Psoas muscle (tissue), 8 donors: ENCODE measurements around the gene DYNLRB1. TPM values are rescaled to one million over a fixed set of nuclear protein-coding genes. Genes with fewer than 3 reads are reported as not detected.

Experiments
- ATAC-seq, 4 donors: fragments of 200-7000 bp; cut with Tn5 transposase; one replicate each; pipeline ENCODE4 v1.9.1; 2020; ENCODE audit warnings: moderate library complexity in 3 of 4, mild to moderate bottlenecking in 2 of 4
- DNase-seq, 2 donors: peaks; one replicate each; pipeline ENCODE4 v3.0.0-alpha.2; 2020
- H3K27ac ChIP-seq: fragments of 200-600 bp; one replicate; pipeline ENCODE4 v1.8.0; 2022
- H3K27me3 ChIP-seq, 3 donors: fragments of 200-600 bp in 1 of 3; one replicate each; pipeline versions ENCODE4 v1.6.1 to v1.8.0; 2013 to 2022; ENCODE audit warnings: low read length in 2 of 3, mild to moderate bottlenecking in 2 of 3, moderate library complexity in 1 of 3; ENCODE audit not compliant: insufficient read depth in 3 of 3
- H3K36me3 ChIP-seq, 2 donors: fragments of 200-600 bp in 1 of 2; one replicate each; pipeline versions ENCODE4 v1.6.1 to v1.8.0; 2013 to 2022; ENCODE audit warnings: low read depth in 1 of 2, mild to moderate bottlenecking in 1 of 2, moderate library complexity in 1 of 2; ENCODE audit not compliant: insufficient read depth in 1 of 2
- H3K4me1 ChIP-seq: fragments of 200-600 bp; one replicate; pipeline ENCODE4 v1.8.0; 2022
- H3K4me3 ChIP-seq: fragments of 200-600 bp; one replicate; pipeline ENCODE4 v1.8.0; 2022; ENCODE audit warnings: mild to moderate bottlenecking
- H3K9me3 ChIP-seq: fragments of 200-600 bp; one replicate; pipeline ENCODE4 v1.8.0; 2022
- CTCF ChIP-seq: fragments of 200-600 bp; IDR thresholded peaks from one replicate; pipeline ENCODE4 v1.8.0; 2022; ENCODE audit warnings: antibody characterized with exemption
- WGBS, 3 donors: extraction: QIAGEN DNeasy Blood & Tissue Kit; methylation state at CpG; one replicate each; pipeline versions ENCODE4 v1.1.6 to v1.1.7; 2013; 5-methylcytosine and 5-hydroxymethylcytosine counted together
- intact Hi-C, 2 donors: fragments of 100-400 bp; cut with DNase I; formaldehyde crosslinking; loops; one replicate each; pipeline versions ENCODE4 v1.11.0 to v1.14.2; 2022
- polyA plus RNA-seq, 3 donors: library from polyadenylated mRNA; stranded (reverse); fragments of 200-250 nt; gene quantifications; one replicate each; pipeline ENCODE4 v1.2.3, GENCODE V29; 2013
- total RNA-seq, 4 donors: library from RNA; stranded (reverse); fragmentation: NEBNext Ultra II Directional in 2 of 4; extraction: Animal tissue kit (Norgen Biotek cat#: 25700) in 2 of 4; gene quantifications; one replicate each; pipeline versions ENCODE4 v1.2.1 to v1.2.4, GENCODE V29; 2021 to 2023
- donor health status: healthy with polysubstance abuse.
- donor health status: DM: no; HTN: no; CAD: no; lungs with moderate emphysema.
- donor health status: Bipolar disorder and iron deficiency.
- donor health status: healthy.
- donor health status: DM: yes; HTN: yes; CAD: no.
- donor health status: DM: no; HTN: no; CAD: no.
- donor health status: DM: no; HTN: no; CAD: no.
- donor health status: DM: yes; HTN: yes; CAD: no.

The DYNLRB1 gene
- total and polyA plus RNA-seq, 7 donors, result 93.2 to 179 (median 119) TPM

- no peak for ATAC-seq
- TF ChIP-seq CTCF, result no peak
- H3K36me3 ChIP-seq, result peaks cover 3 to 97% of the 10 kb centered on the region in 2 donors
- intact Hi-C loops, result no loop called here
- no peak for DNase-seq
- no peak overlapping the region for H3K27ac ChIP-seq
- no peak overlapping the region for H3K4me3 ChIP-seq
- H3K9me3 ChIP-seq, result no peaks in the 10 kb centered on the region
- 96 to 100% (median 97%) methylated on average over 4 of the region's 4 CpGs for whole genome bisulfite sequencing, 3 donors
- H3K27me3 ChIP-seq, result no peaks in the 10 kb centered on the region
- H3K4me1 ChIP-seq, result peaks cover 3% of the 10 kb centered on the region
Observed at GRCh38 chr20:34491226-34491931, 24.8 kb upstream of the DYNLRB1 start.

- DNase-seq (no peak), ATAC-seq (no peak)
- Histone ChIP-seq H3K27ac (no peak overlapping the region), H3K9me3 (no peaks in the 10 kb centered on the region), H3K36me3 (peaks cover 3 to 98% of the 10 kb centered on the region in 2 donors), H3K27me3 (no peaks in the 10 kb centered on the region), H3K4me1 (peaks cover 3% of the 10 kb centered on the region), H3K4me3 (no peak overlapping the region)
- 96 to 98% (median 97%) methylated on average over 4 of the region's 4 CpGs for WGBS, 3 donors
- TF ChIP-seq CTCF, result no peak
- intact Hi-C loops, result no loop called here
Observed at GRCh38 chr20:34491932-34492509, 24.2 kb upstream of the DYNLRB1 start.

- H3K4me1 ChIP-seq, result peaks cover 3% of the 10 kb centered on the region
- 58 to 89% (median 67%) methylated on average over 4 of the region's 4 CpGs for WGBS, 3 donors
- H3K27me3 ChIP-seq, result no peaks in the 10 kb centered on the region
- H3K36me3 ChIP-seq, result peaks cover 3 to 90% of the 10 kb centered on the region in 2 donors
- ATAC-seq (peak; percentile 27 to 74 (median 57)), DNase-seq (no peak)
- H3K9me3 ChIP-seq, result peaks cover 12% of the 10 kb centered on the region
- no peak overlapping the region for H3K27ac ChIP-seq
- no peak overlapping the region for H3K4me3 ChIP-seq
- intact Hi-C loops, result no loop called here
- TF ChIP-seq CTCF, result no peak
Observed at GRCh38 chr20:34493646-34494045, 22.6 kb upstream of the DYNLRB1 start.

- H3K36me3 ChIP-seq, result peaks cover 3 to 73% of the 10 kb centered on the region in 2 donors
- ATAC-seq (no peak), DNase-seq (no peak)
- H3K9me3 ChIP-seq, result peaks cover 12% of the 10 kb centered on the region
- peaks cover 3% of the 10 kb centered on the region for H3K4me1 ChIP-seq
- H3K27me3 ChIP-seq, result no peaks in the 10 kb centered on the region
- no peak overlapping the region for H3K27ac ChIP-seq
- no peak overlapping the region for H3K4me3 ChIP-seq
- TF ChIP-seq CTCF, result no peak
- intact Hi-C loops, result no loop called here
- 94 to 97% (median 95%) methylated on average over 7 of the region's 7 CpGs for WGBS, 3 donors
Observed at GRCh38 chr20:34495307-34495706, 20.9 kb upstream of the DYNLRB1 start.
